ENCODE results near the gene TMED8.
"Not testable (repeated sequence)": the region's sequence is repeated elsewhere in the genome, so short reads cannot be mapped to it uniquely, and the experiment has no call there.

TMED8 gene

DNA sequence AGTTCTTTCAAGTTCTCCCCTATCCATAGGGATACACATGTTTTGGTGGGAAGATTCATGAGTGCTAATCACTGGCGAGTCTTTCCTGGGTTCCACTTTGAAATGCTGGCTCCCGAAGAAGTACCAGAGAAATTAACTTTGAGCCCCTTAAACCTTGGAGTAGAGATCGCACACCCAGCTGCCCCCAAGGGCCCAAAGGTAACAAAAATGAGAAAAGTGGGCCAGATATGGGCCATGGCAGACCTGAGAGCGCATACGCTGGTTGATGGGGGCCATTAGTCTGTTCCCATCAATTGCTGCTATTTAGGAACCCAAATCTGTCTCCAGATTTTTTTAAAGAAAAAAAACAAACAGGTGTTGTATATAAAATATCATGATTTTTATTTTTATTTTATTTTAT lies 53.9 kb downstream of the TMED8 start:
- TF ChIP-seq, protein P1, sequence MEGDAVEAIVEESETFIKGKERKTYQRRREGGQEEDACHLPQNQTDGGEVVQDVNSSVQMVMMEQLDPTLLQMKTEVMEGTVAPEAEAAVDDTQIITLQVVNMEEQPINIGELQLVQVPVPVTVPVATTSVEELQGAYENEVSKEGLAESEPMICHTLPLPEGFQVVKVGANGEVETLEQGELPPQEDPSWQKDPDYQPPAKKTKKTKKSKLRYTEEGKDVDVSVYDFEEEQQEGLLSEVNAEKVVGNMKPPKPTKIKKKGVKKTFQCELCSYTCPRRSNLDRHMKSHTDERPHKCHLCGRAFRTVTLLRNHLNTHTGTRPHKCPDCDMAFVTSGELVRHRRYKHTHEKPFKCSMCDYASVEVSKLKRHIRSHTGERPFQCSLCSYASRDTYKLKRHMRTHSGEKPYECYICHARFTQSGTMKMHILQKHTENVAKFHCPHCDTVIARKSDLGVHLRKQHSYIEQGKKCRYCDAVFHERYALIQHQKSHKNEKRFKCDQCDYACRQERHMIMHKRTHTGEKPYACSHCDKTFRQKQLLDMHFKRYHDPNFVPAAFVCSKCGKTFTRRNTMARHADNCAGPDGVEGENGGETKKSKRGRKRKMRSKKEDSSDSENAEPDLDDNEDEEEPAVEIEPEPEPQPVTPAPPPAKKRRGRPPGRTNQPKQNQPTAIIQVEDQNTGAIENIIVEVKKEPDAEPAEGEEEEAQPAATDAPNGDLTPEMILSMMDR (conservative IDR thresholded peaks at IDR 0.05; ENCODE audit: low read length) = no peak
- H3K4me3 ChIP-seq (ENCODE audit: low read length) = no peak overlapping the region
- no peak for DNase-seq (ENCODE audit: low read depth)

DNA sequence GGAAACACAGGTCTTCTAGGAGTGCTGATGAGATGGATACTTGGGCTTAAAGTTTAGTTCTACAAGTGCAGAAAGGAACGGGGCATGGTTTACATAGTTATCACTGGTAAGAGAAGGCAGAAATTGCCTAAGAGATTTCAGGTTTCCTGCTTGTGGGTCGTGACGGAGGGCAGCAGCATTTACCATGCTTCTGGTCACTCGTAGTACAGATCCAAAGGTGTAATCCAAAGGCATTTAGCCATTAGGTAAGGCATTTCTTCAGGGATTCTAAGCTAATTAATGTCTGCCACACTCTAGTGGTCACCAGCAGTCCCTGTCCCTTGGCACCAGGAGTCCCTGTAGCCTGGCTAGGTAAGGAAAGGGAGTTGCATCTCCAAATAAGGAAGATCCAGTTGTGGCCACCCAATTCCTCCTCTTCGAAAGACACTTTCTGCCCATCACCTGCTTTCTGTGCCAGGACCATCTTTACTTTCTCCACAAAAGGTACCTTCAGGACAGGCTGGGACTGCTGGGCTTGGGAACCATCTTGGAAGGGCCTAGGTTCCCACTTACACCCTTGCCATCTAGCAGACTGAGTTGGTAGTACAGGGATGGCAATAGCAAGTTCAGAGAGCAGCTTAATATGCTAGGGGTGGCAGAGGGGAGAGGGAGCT lies 54.5 kb downstream of the TMED8 start:
- no peak for DNase-seq (ENCODE audit: low read depth)
- peak overlapping the region; percentile 92 for H3K4me3 ChIP-seq (ENCODE audit: low read length)

DNA sequence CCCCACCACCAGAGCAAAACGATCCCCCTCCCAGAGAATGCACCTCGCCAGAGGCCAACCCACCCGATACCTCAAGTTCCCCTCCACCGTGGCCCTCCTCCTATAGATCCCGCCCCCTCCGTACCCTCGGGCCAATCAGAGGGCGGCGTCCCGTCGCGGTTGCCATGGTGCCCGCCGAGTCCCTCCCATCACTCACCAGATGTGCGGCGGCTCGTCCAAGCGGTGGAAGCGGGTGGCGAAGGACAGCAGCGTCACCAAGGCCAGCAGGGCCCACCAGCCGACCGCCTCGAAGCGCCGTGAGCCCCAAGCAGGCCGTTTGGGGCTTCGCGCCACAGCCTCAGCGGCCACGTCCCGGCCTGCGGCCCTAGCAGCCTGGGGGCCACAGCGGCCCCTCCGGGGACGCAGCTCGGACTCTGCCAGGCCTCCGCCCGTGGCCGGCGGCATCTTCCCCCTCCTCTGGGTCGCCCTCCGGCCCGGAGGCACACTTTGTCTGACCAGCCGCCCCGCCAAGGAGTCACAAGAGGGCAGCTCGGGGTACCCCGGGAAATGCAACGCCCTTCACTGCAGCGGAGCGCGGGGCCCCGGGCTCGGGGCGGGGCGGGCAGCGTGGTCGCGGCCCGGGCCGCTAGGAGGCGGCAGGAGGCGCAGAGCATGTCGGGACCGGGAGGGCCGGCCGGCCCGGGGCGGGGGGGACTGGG lies 56.5 kb downstream of the TMED8 start, which contains the start of gene POMT2:
Gene POMT2 (minus strand): TSS at position 646 of the 698 bp plus-strand sequence. CDS start 202 bp downstream, at position 444.
- TF ChIP-seq, protein P1 (conservative IDR thresholded peaks at IDR 0.05; ENCODE audit: low read length) = no peak
- DNase-seq (ENCODE audit: low read depth) = peak; percentile 84
- H3K4me3 ChIP-seq (ENCODE audit: low read length) = peak within 1 kb of the TSS; percentile 92

More for the DNA sequence above, 54.5 kb downstream of the TMED8 start:
- TF ChIP-seq, protein P1 (conservative IDR thresholded peaks at IDR 0.05; ENCODE audit: low read length) = no peak

GRCh38 chr14:77319422-77319821 lies 57.5 kb downstream of the TMED8 start:
- DNase-seq (ENCODE audit: low read depth) = no peak
- no peak overlapping the region for H3K4me3 ChIP-seq (ENCODE audit: low read length)
- TF ChIP-seq, protein P1 (conservative IDR thresholded peaks at IDR 0.05; ENCODE audit: low read length) = no peak

DNA sequence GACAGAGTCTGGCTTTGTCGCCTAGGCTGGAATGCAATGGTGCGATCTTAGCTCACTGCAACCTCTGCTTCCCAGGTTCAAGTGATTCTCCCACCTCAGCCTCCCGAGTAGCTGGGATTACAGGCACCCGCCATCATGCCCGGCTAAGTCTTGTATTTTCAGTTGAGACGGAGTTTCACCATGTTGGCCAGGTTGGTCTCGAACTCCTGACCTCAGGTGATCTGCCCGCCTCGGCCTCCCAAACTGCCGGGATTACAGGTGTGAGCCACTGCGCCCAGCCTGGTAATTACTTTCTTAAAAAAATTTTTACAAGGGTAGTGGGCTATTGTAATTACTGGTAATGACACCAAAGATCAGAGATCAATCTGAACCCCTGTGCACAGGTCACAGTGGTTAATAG lies 58.1 kb downstream of the TMED8 start:
- not testable (repeated sequence) for DNase-seq (ENCODE audit: low read depth)

GRCh38 chr14:77318006-77318553 lies 58.8 kb downstream of the TMED8 start:
- no peak overlapping the region for H3K4me3 ChIP-seq (ENCODE audit: low read length)
- no peak for DNase-seq (ENCODE audit: low read depth)
- TF ChIP-seq, protein P1 (conservative IDR thresholded peaks at IDR 0.05; ENCODE audit: low read length) = no peak

More for the DNA sequence above, 58.1 kb downstream of the TMED8 start:
- H3K4me3 ChIP-seq (ENCODE audit: low read length) = not testable (repeated sequence)

- no peak overlapping the region for H3K4me3 ChIP-seq (ENCODE audit: low read length)
- TF ChIP-seq, protein P1 (conservative IDR thresholded peaks at IDR 0.05; ENCODE audit: low read length) = no peak
- DNase-seq (ENCODE audit: low read depth) = peak; percentile 27
Observed at GRCh38 chr14:77316872-77317301, 60.0 kb downstream of the TMED8 start.

Data from AG10803 (cell line).